ENCODE data around the gene DOCK3. TPM values are rescaled to one million over a fixed set of nuclear protein-coding genes. Genes with fewer than 3 reads are reported as not detected.
"Not testable (repeated sequence)": the region's sequence is repeated elsewhere in the genome, so short reads cannot be mapped to it uniquely, and the experiment has no call there.

Gene DOCK3
- total RNA-seq, 2 donors from 2014 or later, result 2.8 to 3.8 TPM

DNA sequence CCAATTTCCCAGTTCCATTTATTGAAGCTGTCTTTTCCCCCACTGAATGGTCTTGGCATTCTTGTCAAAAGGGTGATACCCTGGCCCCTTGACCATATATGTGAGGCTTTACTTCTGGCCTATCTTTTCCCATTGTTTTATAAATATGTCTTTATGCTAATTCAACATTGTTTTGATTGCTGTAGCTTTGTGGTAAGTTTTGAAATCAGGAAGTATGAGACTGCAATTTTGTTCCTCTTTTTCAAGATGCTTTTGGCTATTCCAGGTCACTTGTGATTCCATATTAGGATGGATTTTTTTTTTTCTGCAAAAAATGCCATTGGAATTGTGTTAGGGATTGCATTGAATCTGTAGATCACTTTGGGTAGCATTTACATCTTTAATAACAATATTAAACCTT is 569.2 kb downstream of the DOCK3 start:
- DNase-seq (no peak), ATAC-seq (no peak)
- intact Hi-C loops (cut with DNase I), result no loop called here

DNA sequence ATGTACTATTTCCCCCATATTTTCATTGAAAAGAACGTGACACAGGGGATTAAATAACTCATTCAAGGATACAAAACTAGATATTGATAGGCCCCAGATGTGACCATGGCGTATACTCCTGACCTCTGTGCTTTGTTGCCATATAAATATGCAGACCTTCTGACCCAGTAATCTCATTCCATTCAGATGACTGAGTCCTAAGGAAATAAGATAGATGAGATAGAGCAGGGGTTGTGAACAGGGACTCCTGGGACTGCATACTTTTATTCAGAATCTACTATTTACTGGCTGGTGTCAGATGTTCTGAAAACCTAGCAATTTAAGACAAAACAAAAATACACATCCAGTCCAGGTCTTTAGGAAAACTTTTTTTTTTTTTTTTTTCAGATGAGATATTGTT is 571.1 kb downstream of the DOCK3 start:
- no peak for ATAC-seq
- intact Hi-C loops (cut with DNase I), result no loop called here
- no peak for DNase-seq

- DNase-seq (no peak), ATAC-seq (no peak)
- intact Hi-C loops (cut with DNase I), result no loop called here
Measured at GRCh38 chr3:51257870-51258269, 583.1 kb downstream of the DOCK3 start.

GRCh38 chr3:51264166-51264565 is 589.4 kb downstream of the DOCK3 start:
- DNase-seq; intact Hi-C loops (cut with DNase I); ATAC-seq: not testable (repeated sequence)

GRCh38 chr3:51268132-51268531 is 593.4 kb downstream of the DOCK3 start:
- no peak for ATAC-seq
- intact Hi-C loops (cut with DNase I), result no loop called here
- DNase-seq, result no peak

DNA sequence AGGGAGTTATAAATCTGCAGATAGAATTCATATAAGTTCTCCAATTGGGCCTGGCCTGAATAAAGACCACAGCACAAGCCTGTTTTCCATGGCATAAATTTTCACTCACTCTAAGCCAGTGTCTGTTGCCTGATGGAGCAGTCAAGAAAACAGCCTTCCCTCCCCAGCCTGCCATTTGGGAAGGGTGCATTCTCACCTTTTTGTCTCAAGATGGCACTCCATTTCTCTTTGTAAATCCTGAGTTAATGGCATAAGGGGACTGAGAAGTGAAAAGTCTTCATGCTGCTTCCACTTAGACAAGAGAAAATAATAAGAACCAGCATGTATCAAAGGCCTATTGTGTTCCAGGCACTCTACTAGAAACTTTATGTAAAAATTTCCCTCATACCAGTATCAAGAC is 594.7 kb downstream of the DOCK3 start:
- ATAC-seq, result no peak
- intact Hi-C loops (cut with DNase I), result no loop called here

DNA sequence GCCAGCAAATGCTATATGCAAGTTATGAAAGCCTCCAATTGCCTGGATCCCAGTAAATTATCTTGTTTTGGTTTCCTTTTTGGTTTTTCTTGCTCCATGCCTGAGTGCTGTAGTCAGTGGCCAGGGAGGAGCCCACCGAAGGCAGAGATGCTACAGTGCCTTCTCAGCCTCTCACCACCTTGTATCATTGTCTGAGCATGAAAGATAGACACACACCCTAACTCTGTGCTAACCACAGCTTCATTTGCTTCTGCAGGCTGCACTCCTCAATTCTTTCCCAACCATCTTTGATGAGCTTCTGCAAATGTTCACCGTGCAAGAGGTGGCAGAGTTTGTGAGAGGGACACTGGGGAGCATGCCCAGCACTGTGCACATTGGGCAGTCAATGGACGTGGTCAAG is 595.8 kb downstream of the DOCK3 start:
- intact Hi-C loops (cut with DNase I), result no loop called here
- ATAC-seq (no peak), DNase-seq (no peak)

More for the DNA sequence above, 594.7 kb downstream of the DOCK3 start:
- DNase-seq, result no peak

- intact Hi-C loops (cut with DNase I), result no loop called here
- DNase-seq, result no peak
- no peak for ATAC-seq
Measured at GRCh38 chr3:51271172-51271571, 596.4 kb downstream of the DOCK3 start.

GRCh38 chr3:51274052-51274451 is 599.3 kb downstream of the DOCK3 start:
- intact Hi-C loops (cut with DNase I), result no loop called here
- ATAC-seq, result no peak
- no peak for DNase-seq

DNA sequence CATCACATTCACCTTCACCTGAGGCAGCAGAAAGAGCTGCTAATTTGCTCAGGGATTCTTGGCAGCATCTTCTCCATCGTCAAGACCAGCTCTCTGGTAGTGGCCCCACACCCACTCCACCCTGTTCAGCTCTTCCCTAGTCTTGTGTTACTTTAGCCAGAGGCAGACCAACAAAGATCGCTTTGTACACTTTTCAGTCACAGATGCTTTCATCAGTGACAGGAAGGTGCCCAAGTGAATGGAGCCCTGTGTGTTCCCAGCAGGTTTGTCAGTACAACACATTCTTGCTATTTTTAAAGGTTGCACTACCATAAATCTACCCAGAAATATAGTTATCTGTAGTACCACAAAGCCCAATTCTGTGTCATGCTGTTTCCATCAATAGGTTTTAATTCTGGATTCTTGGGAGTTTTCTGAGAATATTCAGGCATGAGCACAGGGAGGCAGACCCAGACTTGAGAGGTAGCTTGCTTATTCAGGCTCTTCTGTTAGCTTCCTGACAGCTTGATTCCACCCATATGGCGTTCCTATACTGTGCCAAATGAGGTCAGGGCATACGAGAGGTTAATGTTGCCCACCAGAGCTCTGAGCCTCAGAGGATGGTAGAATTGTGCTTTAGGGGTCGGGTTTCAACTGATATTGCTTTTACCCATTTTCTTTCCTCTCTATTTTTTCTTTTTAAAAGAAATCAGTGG is 600.5 kb downstream of the DOCK3 start:
- DNase-seq (no peak), ATAC-seq (no peak)
- intact Hi-C loops (cut with DNase I), result no loop called here

- DNase-seq (no peak), ATAC-seq (no peak)
- intact Hi-C loops (cut with DNase I), result no loop called here
Measured at GRCh38 chr3:51276046-51276445, 601.3 kb downstream of the DOCK3 start.

GRCh38 chr3:51279448-51279847 is 604.7 kb downstream of the DOCK3 start:
- no peak for DNase-seq
- intact Hi-C loops (cut with DNase I), result no loop called here
- no peak for ATAC-seq

- no peak for ATAC-seq
- DNase-seq, result no peak
- intact Hi-C loops (cut with DNase I), result no loop called here
Measured at GRCh38 chr3:51280176-51280575, 605.4 kb downstream of the DOCK3 start.

DNA sequence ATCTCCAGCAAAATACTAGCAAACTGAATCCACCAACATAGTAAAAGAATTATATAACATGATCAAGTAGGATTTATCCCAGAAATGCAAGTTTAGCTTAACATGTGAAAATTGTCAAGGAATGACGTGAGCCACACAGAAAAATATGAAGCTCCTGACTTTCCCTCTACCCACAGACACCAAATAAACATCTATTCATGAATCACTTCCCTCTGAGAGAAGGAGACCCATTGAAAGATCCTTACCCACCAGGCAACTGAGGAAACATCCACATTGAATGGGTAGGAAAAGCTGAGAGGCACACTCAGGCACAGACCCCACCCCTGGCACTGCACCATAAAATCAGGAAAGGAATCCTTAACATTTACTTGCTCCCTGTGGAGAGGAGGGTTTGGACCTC is 608.2 kb downstream of the DOCK3 start:
- intact Hi-C loops (cut with DNase I), result no loop called here
- DNase-seq (no peak), ATAC-seq (no peak)

DNA sequence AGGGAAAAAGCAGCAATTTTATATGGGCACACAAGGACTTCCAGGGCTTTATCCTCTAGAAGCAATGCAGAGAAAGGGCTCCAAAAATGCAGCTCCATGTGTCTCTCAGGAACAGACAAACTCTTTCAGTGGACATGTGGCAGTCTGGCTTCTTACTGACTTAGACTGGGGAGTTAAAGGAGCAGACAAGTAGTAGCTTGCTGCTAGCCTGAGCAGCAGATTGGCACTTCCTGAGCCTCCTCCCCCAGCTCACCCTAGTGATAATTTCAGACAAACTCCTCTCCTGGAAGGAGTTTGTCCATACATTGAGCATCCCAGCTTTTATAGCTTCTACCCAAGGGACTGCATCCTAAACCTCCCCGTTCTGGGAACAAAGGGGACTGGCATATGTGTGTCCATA is 608.7 kb downstream of the DOCK3 start:
- ATAC-seq (no peak), DNase-seq (no peak)
- intact Hi-C loops (cut with DNase I), result no loop called here

GRCh38 chr3:51295625-51296024 is 620.9 kb downstream of the DOCK3 start:
- intact Hi-C loops (cut with DNase I), result no loop called here
- no peak for ATAC-seq

DNA sequence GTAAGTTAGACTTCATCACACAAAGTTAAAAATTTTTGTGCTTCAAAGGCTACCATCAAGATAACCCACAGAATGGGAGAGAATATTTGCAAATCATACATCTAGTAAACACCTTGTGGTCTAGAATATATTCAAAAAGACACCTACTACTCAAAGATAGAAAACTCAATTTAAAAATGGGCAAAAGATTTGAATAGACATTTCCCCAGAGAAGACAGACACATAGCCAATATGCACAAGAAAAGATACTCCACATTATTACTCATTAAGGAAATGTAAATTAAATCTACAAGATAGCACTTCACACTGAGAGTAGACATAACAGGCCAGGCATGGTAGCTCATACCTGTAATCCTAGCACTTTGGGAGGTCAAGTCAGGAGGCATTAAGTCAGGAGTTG is 622.6 kb downstream of the DOCK3 start:
- ATAC-seq (no peak), DNase-seq (no peak)
- intact Hi-C loops (cut with DNase I), result no loop called here

More at GRCh38 chr3:51295625-51296024, 620.9 kb downstream of the DOCK3 start:
- DNase-seq, result no peak

DNA sequence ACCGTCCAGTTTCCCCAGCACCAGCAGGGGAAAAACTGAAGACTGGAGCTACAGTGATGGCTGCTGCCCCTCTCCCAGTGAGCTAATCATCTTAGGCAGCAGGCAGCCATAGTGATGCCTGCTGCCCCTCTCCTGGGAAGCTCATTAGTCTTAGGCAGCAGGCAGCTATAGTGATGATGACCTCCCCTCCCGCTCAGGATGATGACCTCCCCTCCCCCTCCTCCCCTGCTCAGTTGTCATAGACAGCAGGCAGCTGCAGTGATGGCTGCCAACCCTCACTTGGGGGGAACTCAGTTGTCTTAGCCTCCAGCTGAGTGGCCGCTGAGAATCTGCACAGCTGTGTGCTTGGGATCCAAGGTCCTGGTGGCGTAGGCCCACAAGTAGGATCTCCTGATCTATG is 629.5 kb downstream of the DOCK3 start:
- intact Hi-C loops (cut with DNase I), result no loop called here
- DNase-seq, result no peak
- ATAC-seq, result no peak

DNA sequence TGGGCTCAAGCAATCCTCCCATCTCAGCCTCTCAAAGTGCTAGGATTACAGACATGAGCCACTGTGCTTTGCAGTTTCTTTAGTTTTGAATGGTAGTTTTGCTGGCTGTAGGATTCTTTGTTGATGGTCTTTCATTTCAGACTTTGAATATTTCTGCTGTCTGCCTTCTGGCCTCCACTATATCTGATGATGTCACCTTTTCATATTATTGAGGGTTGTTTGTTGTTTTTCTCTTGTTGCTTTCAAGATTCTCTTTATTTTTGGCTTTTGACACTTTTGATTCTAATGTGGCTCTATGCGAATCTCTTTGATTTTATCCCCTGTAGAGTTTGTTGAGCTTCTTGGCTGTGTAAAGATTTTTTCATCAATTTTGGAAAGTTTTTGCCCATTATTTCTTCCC is 631.4 kb downstream of the DOCK3 start:
- DNase-seq, result no peak
- intact Hi-C loops (cut with DNase I), result no loop called here
- no peak for ATAC-seq

- DNase-seq (no peak), ATAC-seq (no peak)
- intact Hi-C loops (cut with DNase I), result no loop called here
Measured at GRCh38 chr3:51307458-51307857, 632.7 kb downstream of the DOCK3 start.

DNA sequence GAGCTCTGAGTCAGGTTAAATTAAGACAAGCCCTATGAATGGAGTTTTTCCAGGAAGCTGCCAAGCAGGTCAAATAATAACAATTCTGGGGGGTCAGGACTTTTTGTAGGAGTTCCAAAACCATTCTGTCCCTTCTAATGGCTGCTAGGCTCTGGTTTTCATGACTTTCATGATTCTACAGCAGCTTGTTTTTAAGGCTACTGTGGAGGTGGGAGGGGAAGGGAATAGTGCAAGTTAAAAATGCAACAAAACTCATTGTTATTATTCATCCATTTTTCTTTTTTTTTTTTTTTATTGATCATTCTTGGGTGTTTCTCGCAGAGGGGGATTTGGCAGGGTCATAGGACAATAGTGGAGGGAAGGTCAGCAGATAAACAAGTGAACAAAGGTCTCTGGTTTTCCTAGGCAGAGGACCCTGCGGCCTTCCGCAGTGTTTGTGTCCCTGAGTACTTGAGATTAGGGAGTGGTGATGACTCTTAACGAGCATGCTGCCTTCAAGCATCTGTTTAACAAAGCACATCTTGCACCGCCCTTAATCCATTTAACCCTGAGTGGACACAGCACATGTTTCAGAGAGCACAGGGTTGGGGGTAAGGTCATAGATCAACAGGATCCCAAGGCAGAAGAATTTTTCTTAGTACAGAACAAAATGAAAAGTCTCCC is 633.3 kb downstream of the DOCK3 start:
- not testable (repeated sequence) for ATAC-seq, DNase-seq

More for the DNA sequence above, 633.3 kb downstream of the DOCK3 start:
- intact Hi-C loops (cut with DNase I), result not testable (repeated sequence)

Data from left cardiac atrium (tissue), 4 donors.